ENCODE data around the gene SMAD3. TPM values are rescaled to one million over a fixed set of nuclear protein-coding genes. Genes with fewer than 3 reads are reported as not detected.

SMAD3 gene
- total and polyA plus RNA-seq, 2 of the 4 experiments (the other 2 are of a cell fraction), result 71.0 to 177 TPM

DNA sequence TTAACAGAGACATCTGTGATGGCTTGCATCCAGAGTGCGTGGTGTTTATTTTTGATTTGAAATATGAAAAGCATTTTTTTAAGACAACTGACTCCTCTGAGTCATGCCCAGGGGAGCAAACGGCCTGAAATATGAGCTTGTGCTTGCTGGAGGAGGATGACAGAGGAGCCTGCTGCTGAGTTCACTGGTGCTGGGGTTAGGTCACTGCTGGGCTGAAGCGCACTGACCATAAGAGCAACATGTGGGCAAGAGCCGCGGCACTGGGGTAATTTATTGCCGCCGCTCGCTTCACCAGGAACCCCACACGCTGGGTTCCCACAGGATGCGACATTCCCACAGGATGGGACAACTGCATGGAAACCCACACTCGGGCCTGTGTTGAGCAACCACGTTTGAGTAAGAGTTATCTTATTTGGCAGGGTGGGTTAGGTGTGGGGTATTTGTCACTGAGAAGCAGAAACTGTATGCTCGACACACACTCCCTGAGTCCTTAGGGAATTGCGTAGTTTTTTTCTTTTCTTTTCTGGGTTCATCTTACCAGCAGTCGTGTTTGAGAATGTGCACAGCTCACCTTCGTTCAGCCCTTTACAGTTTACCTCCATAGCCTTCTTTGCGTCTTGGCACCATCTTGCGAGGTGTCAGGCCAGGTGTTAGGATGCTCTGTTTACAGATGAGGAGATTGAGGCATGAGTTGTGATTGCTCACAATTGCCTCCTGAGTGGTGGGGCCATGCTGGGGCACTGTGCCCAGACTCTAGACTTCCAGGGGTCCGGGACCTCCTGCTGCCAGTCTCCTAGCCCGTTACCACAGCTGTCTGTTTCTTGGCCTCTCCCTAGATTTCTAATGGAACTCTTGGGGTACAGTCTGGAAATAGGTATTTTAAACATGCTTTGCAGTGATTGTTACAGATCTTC is 60.4 kb downstream of the SMAD3 start:
- H3K23ac ChIP-seq (ENCODE audit: low read depth, low read length), result peak overlapping the region; percentile 99
- H3K18ac ChIP-seq (ENCODE audit: low read depth, low read length), result peak overlapping the region; percentile 98
- dilution Hi-C loops (cut with HindIII; ENCODE audit: low sequenced_read_pairs, unreplicated experiment) (no loop called here), in situ Hi-C loops (cut with MboI; ENCODE audit: low sequenced_read_pairs) (no loop called here), intact Hi-C loops (cut with micrococcal nuclease) (loop anchor here (2.0 to 5.0 kb wide), 2 partner anchors 17 to 59 kb away; partner anchors contain the start of gene SMAD3)
- POLR2A ChIA-PET (ENCODE audit: unreplicated experiment), result interaction anchor here (1.0 kb wide), 1 partner anchor 21 kb away, joined by 3 read pairs; no protein-coding TSS in a partner anchor
- peak; percentile 100 for DNase-seq
- peak overlapping the region; percentile 67 for H2AK9ac ChIP-seq (replicated peaks; ENCODE audit: low read depth, low read length, poor library complexity)
- H3K56ac ChIP-seq (ENCODE audit: extremely low read depth, insufficient read depth, low read length), result peak overlapping the region; percentile 97
- peaks cover 52% of the 10 kb centered on the region for H3K9me1 ChIP-seq (ENCODE audit: insufficient read depth, low read length)
- H2BK120ac ChIP-seq (ENCODE audit: low read depth, low read length), result peak overlapping the region; percentile 99
- peak; percentile 77 for ATAC-seq (ENCODE audit: low read depth)
- peak overlapping the region; percentile 92 to 98 for H4K8ac ChIP-seq (ENCODE audit: low read depth in 2 of 2, low read length in 2 of 2)
- H3K79me1 ChIP-seq (ENCODE audit: low read depth in 1 of 2, low read length in 2 of 2), result peaks cover 27 to 84% of the 10 kb centered on the region in 2 experiments
- peak overlapping the region; percentile 99 for H2BK5ac ChIP-seq (ENCODE audit: low read depth, low read length, poor library complexity, severe bottlenecking)
- H2BK15ac ChIP-seq (ENCODE audit: low read depth, low read length), result peak overlapping the region; percentile 90; the same call in 2 of the 3 replicates
- H2AFZ ChIP-seq (replicated peaks; ENCODE audit: low read length, poor library complexity), result peak overlapping the region; percentile 53
- H2BK20ac ChIP-seq (ENCODE audit: low read depth, low read length), result peak overlapping the region; percentile 98
- peak overlapping the region; percentile 99 for H2AK5ac ChIP-seq (ENCODE audit: low read depth, low read length)
- CTCF ChIA-PET, result interaction anchor here (1.0 to 1.2 kb wide), 2 partner anchors 15 to 179 kb away, joined by 3 read pairs; no protein-coding TSS in a partner anchor
- peak overlapping the region; percentile 87 for H3K4me2 ChIP-seq (ENCODE audit: low read depth, low read length)
- BruUV-seq (replicated peaks), result no TSS peak
- no peaks in the 10 kb centered on the region for H3K27me3 ChIP-seq (ENCODE audit: control insufficient read depth, insufficient read depth, low read length)
- peak overlapping the region; percentile 100 for H3K4ac ChIP-seq (ENCODE audit: low read depth, low read length)
- H3K36me3 ChIP-seq (ENCODE audit: control insufficient read depth, insufficient read depth, low read length), result peaks cover 41% of the 10 kb centered on the region
- no peaks in the 10 kb centered on the region for H3K9me3 ChIP-seq (ENCODE audit: control insufficient read depth, insufficient read depth, low read length)
- peak overlapping the region; percentile 91 for H3K9ac ChIP-seq (ENCODE audit: low read depth, low read length)
- H4K20me1 ChIP-seq (ENCODE audit: insufficient read depth, low read length), result peaks cover 15% of the 10 kb centered on the region; the same call in 1 of the 2 replicates
- 0% methylated on average over 10 of the region's 20 CpGs; no CpG with 5 or more reads in 1 of the 2 experiments for WGBS, 2 experiments (ENCODE audit: extremely low coverage in 2 of 2, insufficient read length in 1 of 2)
- H3K4me1 ChIP-seq (ENCODE audit: control insufficient read depth, insufficient read depth, low read length), result peaks cover 52% of the 10 kb centered on the region
- peak overlapping the region; percentile 99 for H3K27ac ChIP-seq (ENCODE audit: insufficient read depth, low read length)
- H4K91ac ChIP-seq (ENCODE audit: insufficient read depth, low read depth, low read length), result peak overlapping the region; percentile 99
- peak overlapping the region; percentile 96 for H4K5ac ChIP-seq (ENCODE audit: low read depth, low read length)
- peak overlapping the region; percentile 7; the same call in 1 of the 2 replicates for H3K4me3 ChIP-seq (ENCODE audit: insufficient read depth, low read depth, low read length)
- H3K14ac ChIP-seq (replicated peaks; ENCODE audit: low read depth, low read length), result peak overlapping the region; percentile 96
- peak; percentile 42; the same call in 1 of the 2 replicates for TF ChIP-seq MAZ (IDR thresholded peaks at IDR 0.05; ENCODE audit: borderline replicate concordance, low read depth, low read length)
- 0 out of 2 replicates have a peak, but pooled peaks have one; percentile 33 for TF ChIP-seq CHD1 (IDR thresholded peaks at IDR 0.05; ENCODE audit: low read depth, low read length)
- no peak; the same call in 1 of the 2 replicates for TF ChIP-seq SMC3 (IDR thresholded peaks at IDR 0.05; ENCODE audit: low read depth, low read length)
- peak; percentile 32 for TF ChIP-seq RAD21 (IDR thresholded peaks at IDR 0.05; ENCODE audit: low read length)
- TF ChIP-seq NFE2L2 (IDR thresholded peaks at IDR 0.05; ENCODE audit: low read depth, low read length), result peak; percentile 43; the same call in 1 of the 2 replicates
- peak; percentile 55 for TF ChIP-seq BHLHE40 (IDR thresholded peaks at IDR 0.05; ENCODE audit: low read depth, low read length)
- peak; percentile 61 for TF ChIP-seq POLR2A (IDR thresholded peaks at IDR 0.05; ENCODE audit: low read depth, low read length)
- TF ChIP-seq MXI1 (IDR thresholded peaks at IDR 0.05; ENCODE audit: borderline replicate concordance, low read depth, low read length), result peak; percentile 35; the same call in 1 of the 2 replicates
- TF ChIP-seq FOS (IDR thresholded peaks at IDR 0.05; ENCODE audit: low read depth, low read length), result peak; percentile 87
- peak; percentile 98 for TF ChIP-seq CEBPB (IDR thresholded peaks at IDR 0.05; ENCODE audit: low read depth, low read length)
- TF ChIP-seq MAFK (IDR thresholded peaks at IDR 0.05; ENCODE audit: low read depth, low read length), result 0 out of 2 replicates have a peak, but pooled peaks have one; percentile 2
- TF ChIP-seq RCOR1 (IDR thresholded peaks at IDR 0.05; ENCODE audit: insufficient replicate concordance, low read length), result peak; percentile 43
- TF ChIP-seq, protein P1, sequence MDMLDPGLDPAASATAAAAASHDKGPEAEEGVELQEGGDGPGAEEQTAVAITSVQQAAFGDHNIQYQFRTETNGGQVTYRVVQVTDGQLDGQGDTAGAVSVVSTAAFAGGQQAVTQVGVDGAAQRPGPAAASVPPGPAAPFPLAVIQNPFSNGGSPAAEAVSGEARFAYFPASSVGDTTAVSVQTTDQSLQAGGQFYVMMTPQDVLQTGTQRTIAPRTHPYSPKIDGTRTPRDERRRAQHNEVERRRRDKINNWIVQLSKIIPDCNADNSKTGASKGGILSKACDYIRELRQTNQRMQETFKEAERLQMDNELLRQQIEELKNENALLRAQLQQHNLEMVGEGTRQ (IDR thresholded peaks at IDR 0.05; ENCODE audit: low read depth, low read length), result peak; percentile 23; the same call in 1 of the 2 replicates
- TF ChIP-seq RFX5 (IDR thresholded peaks at IDR 0.05; ENCODE audit: low read depth, low read length), result no peak
- TF ChIP-seq, protein P2, sequence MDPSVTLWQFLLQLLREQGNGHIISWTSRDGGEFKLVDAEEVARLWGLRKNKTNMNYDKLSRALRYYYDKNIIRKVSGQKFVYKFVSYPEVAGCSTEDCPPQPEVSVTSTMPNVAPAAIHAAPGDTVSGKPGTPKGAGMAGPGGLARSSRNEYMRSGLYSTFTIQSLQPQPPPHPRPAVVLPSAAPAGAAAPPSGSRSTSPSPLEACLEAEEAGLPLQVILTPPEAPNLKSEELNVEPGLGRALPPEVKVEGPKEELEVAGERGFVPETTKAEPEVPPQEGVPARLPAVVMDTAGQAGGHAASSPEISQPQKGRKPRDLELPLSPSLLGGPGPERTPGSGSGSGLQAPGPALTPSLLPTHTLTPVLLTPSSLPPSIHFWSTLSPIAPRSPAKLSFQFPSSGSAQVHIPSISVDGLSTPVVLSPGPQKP (IDR thresholded peaks at IDR 0.05; ENCODE audit: borderline replicate concordance, low read depth, low read length), result no peak
